A673 (cell line): ENCODE data around the gene SPIN1. TPM values are rescaled to one million over a fixed set of nuclear protein-coding genes. Genes with fewer than 3 reads are reported as not detected.
A peak's percentile ranks its signal among the peaks of the same experiment; 100 is the strongest.

ENCODE experiments used
- Bru-seq: library from RNA; stranded (reverse); fragments of 400-500 nt; gene quantifications from one replicate; lab custom pipeline; 2021; lab: Mats Ljungman, UMichigan
- BruChase-seq, 2 experiments: library from RNA; stranded (reverse); fragments of 400-500 nt; gene quantifications; one replicate each; lab custom pipeline; 2021; lab: Mats Ljungman, UMichigan
- BruUV-seq: library from RNA; stranded (reverse); fragments of 400-500 nt; replicated peaks from 2 replicates; lab custom pipeline; 2021; lab: Mats Ljungman, UMichigan
- CTCF ChIA-PET: fragments of 300-600 bp; sonication (Branson Sonifier 250); formaldehyde crosslinking; loops from one replicate; lab custom pipeline; 2022; ENCODE audit warnings: antibody characterized with exemption; lab: Charles Lee
- POLR2A ChIA-PET: fragments of 300-600 bp; sonication (Branson Sonifier 250); formaldehyde crosslinking; loops from one replicate; lab custom pipeline; 2022; ENCODE audit warnings: antibody characterized with exemption; ENCODE audit not compliant: low non-redundant PET; lab: Charles Lee
- DNase-seq: peaks from one replicate; pipeline ENCODE4 v3.0.0-alpha.2; 2015; ENCODE audit warnings: low spot score
- H3K27ac ChIP-seq: fragments of 200-600 bp; sonication (generic); 2 replicates; pipeline ENCODE4 v1.5.1; 2016; ENCODE audit warnings: mixed run types, low read depth, mild to moderate bottlenecking, mixed read lengths, antibody characterized with exemption, low read length; ENCODE audit not compliant: poor library complexity, severe bottlenecking
- H3K27me3 ChIP-seq: fragments of 200-600 bp; sonication (generic); replicated peaks from 2 replicates; pipeline ENCODE4 v1.6.1; 2017; ENCODE audit warnings: mixed run types, low read depth, mild to moderate bottlenecking, mixed read lengths, antibody characterized with exemption, low read length; ENCODE audit not compliant: insufficient read depth, poor library complexity
- H3K36me3 ChIP-seq: fragments of 200-600 bp; sonication (generic); 2 replicates; pipeline ENCODE4 v1.6.1; 2016; ENCODE audit warnings: mixed run types, mild to moderate bottlenecking, mixed read lengths, antibody characterized with exemption, low read length; ENCODE audit not compliant: insufficient read depth, poor library complexity, severe bottlenecking
- H3K4me1 ChIP-seq: fragments of 200-600 bp; sonication (generic); 2 replicates; pipeline ENCODE4 v1.6.1; 2017; ENCODE audit warnings: mixed run types, mild to moderate bottlenecking, mixed read lengths, antibody characterized with exemption, low read length; ENCODE audit not compliant: insufficient read depth, poor library complexity, severe bottlenecking
- H3K4me3 ChIP-seq: fragments of 200-600 bp; sonication (generic); 2 replicates; pipeline ENCODE4 v1.5.1; 2016; ENCODE audit warnings: low read depth, mixed run types, mild to moderate bottlenecking, mixed read lengths, low read length; ENCODE audit not compliant: poor library complexity, severe bottlenecking
- H3K9me3 ChIP-seq: fragments of 200-600 bp; sonication (generic); 2 replicates; pipeline ENCODE4 v1.6.1; 2016; ENCODE audit warnings: mixed run types, low read depth, mild to moderate bottlenecking, mixed read lengths, antibody characterized with exemption, low read length; ENCODE audit not compliant: poor library complexity, severe bottlenecking
- CTCF ChIP-seq: fragments of 300-800, 200-600 bp; sonication (generic); conservative IDR thresholded peaks from 2 replicates; pipeline ENCODE4 v1.5.1; 2017; ENCODE audit warnings: low read depth, mild to moderate bottlenecking, antibody characterized with exemption, low read length, moderate library complexity, mixed read lengths
- EZH2 ChIP-seq: fragments of 200-600 bp; sonication (generic); IDR thresholded peaks from 2 replicates; pipeline ENCODE4 v1.6.1; 2017; ENCODE audit warnings: borderline replicate concordance, low read depth, mild to moderate bottlenecking, mixed read lengths, antibody characterized with exemption, low read length; ENCODE audit not compliant: poor library complexity, severe bottlenecking
- intact Hi-C: fragments of 100-400 bp; cut with micrococcal nuclease; formaldehyde crosslinking; loops from one replicate; pipeline ENCODE4 v1.10.0; 2022; ENCODE audit not compliant: unreplicated experiment
- long read RNA-seq: library from polyadenylated mRNA; stranded (forward); transcript quantifications from one replicate; pipeline ENCODE4 v2.0.0, GENCODE V29; 2022
- total RNA-seq: library from RNA; stranded (reverse); gene quantifications from 2 replicates; pipeline ENCODE4 v1.2.3, GENCODE V29; 2021

SPIN1 gene
- total RNA-seq (157 and 164 TPM in 2 replicates), Bru-seq, nascent RNA (percentile 97 among the genes with signal in this experiment), BruChase-seq, experiment 1, labeled RNA remaining after a 2-hour chase (percentile 96 among the genes with signal in this experiment), BruChase-seq, experiment 2, labeled RNA remaining after a 6-hour chase (percentile 97 among the genes with signal in this experiment)
- long read RNA-seq, full-length matches to known transcripts: 73 of 157 reads
- long read RNA-seq, partial matches to known transcripts: 2 of 157 reads
- long read RNA-seq, other reads (novel, unspliced or antisense): 82 of 157 reads

GRCh38 chr9:88388203-88388885 is at the start of gene SPIN1:
SPIN1 (plus strand) TSS chr9:88388444; CDS start chr9:88426540, 38,096 bp downstream.
- Histone ChIP-seq H3K27me3 (no peaks in the 10 kb centered on the region), H3K4me3 (peak within 1 kb of the TSS; percentile 81), H3K4me1 (peaks cover 18% of the 10 kb centered on the region), H3K36me3 (peaks cover 3% of the 10 kb centered on the region), H3K9me3 (no peaks in the 10 kb centered on the region), H3K27ac (peak within 1 kb of the TSS; percentile 86)
- no peak for TF ChIP-seq EZH2
- no peak for TF ChIP-seq CTCF
- DNase-seq: peak; percentile 88
- ChIA-PET POLR2A (no interaction called here), CTCF (no interaction called here)
- no TSS peak for BruUV-seq
- intact Hi-C loops: loop anchor here (5.0 to 10.0 kb wide), 4 partner anchors 186 to 281 kb away; no protein-coding TSS in a partner anchor

GRCh38 chr9:88339317-88339716 is 48.9 kb upstream of the SPIN1 start:
- Histone ChIP-seq H3K9me3 (no peaks in the 10 kb centered on the region), H3K36me3 (no peaks in the 10 kb centered on the region), H3K27me3 (no peaks in the 10 kb centered on the region), H3K4me3 (no peak overlapping the region), H3K4me1 (no peaks in the 10 kb centered on the region), H3K27ac (no peak overlapping the region)
- BruUV-seq: no TSS peak
- peak; percentile 25 for DNase-seq
- CTCF ChIA-PET: no interaction called here
- intact Hi-C loops: no loop called here
- POLR2A ChIA-PET: no interaction called here
- TF ChIP-seq CTCF (no peak), EZH2 (no peak)

- Histone ChIP-seq H3K4me1 (no peaks in the 10 kb centered on the region), H3K27ac (no peak overlapping the region), H3K27me3 (no peaks in the 10 kb centered on the region), H3K36me3 (no peaks in the 10 kb centered on the region), H3K9me3 (no peaks in the 10 kb centered on the region), H3K4me3 (no peak overlapping the region)
- BruUV-seq: no TSS peak
- ChIA-PET POLR2A (no interaction called here), CTCF (no interaction called here)
- intact Hi-C loops: no loop called here
- DNase-seq: peak; percentile 13
- TF ChIP-seq EZH2 (no peak), CTCF (no peak)
Observed at GRCh38 chr9:88342246-88342645, 46.0 kb upstream of the SPIN1 start.
